A549 treated with CpdA at 1 μM for 4 hours (cell line): ENCODE results near the gene ABCD1. TPM values are rescaled to one million over a fixed set of nuclear protein-coding genes. Genes with fewer than 3 reads are reported as not detected.

ENCODE experiments used
- total RNA-seq: library from RNA; stranded (reverse); fragments of 200-300 nt; extraction: Qiagen RNA extraction; gene quantifications from 5 replicates; pipeline ENCODE4 v1.2.3, GENCODE V29; 2022; ENCODE audit warnings: low read depth

The ABCD1 gene
- total RNA-seq: 2.0 to 4.1 TPM (median 3.8 TPM) in 5 replicates

DNA sequence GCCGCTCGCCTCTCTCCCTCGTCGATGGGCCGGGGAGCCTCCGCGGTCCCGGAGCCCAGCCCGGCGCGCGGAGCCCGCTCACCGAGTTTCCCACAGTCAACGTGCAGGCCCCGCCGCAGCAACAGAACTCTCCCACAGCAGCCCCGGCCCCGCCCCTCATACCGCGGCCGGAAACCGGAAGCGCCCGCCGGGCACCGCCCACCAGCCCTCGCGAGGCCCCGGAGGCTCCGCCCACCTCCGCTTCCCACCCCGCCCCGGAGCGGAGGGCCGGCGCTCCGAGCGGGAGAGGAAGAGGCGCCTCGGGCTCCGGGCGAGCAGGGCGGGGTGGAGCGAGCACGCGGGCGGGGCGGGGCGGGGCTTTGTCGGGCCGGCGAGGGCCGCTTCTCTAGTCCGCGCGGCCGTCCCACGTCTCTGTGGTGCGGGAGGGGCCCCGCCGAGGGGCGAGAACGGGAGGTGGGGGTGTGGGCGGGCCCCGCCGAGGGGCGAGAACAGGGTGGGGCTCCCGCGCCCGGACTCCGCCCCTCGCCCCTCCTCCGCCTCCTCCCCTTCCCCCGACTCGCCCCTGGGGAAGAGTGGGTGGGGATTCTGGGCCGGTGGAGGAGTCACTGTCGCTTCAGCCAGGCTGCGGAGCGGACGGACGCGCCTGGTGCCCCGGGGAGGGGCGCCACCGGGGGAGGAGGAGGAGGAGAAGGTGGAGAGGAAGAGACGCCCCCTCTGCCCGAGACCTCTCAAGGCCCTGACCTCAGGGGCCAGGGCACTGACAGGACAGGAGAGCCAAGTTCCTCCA lies at the start of gene ABCD1, which contains the start of gene BCAP31:
TSS of gene ABCD1 (plus strand) at position 605 of the 787 bp plus-strand sequence. CDS start 411 bp downstream, outside the sequence.
TSS of gene BCAP31 (minus strand) at position 136 of the 787 bp plus-strand sequence. CDS start 1,143 bp downstream, outside the sequence.

DNA sequence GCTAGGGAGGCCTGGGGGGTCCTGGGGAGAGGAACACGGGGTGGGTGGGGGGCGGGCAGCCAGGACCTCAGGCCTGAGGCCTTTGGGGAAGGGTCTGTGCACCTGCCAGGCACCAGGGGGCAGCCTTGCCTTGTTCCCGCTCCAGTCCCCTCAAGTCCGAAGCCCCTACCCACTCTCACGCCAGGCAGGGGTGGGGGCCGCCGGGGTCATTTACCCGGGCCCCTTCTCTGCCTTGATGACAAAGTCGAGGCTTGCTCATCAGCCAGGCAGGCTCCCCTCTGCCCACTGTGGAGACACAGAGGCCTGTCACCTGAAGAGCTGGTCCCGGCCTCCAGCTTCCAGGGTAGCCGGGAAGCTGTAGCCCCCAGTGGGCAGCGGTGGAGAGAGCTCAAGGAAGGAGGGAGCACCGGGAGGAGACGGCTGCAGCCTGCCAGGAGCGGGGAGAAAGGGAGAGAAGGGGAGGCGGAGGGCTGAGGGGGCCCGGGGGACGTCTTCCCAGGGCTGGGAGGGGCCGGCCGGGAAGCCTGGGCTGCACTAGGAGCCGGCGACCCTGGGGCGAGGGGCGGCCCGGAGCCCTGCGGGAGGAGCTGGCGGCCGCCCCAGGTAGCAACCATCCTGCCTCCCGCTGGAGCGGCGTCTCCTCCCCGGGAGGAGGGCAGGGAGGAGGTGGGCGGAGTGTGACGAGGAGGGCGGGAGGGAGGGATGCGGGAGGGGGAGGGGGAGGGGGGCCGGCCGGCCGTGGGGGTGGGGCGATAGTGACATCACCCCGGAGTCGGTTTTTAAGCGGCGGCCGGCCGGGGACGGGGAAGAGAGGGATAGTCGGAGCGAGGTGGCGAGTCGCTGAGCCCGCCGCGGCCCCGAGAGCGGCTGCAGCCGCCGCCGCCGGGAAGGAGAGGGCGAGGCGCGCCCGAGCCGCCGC lies 37.3 kb upstream of the ABCD1 start, which contains the start of gene SLC6A8:
TSS of gene SLC6A8 (plus strand) at position 806 of the 919 bp plus-strand sequence. CDS start 649 bp downstream, outside the sequence.

DNA sequence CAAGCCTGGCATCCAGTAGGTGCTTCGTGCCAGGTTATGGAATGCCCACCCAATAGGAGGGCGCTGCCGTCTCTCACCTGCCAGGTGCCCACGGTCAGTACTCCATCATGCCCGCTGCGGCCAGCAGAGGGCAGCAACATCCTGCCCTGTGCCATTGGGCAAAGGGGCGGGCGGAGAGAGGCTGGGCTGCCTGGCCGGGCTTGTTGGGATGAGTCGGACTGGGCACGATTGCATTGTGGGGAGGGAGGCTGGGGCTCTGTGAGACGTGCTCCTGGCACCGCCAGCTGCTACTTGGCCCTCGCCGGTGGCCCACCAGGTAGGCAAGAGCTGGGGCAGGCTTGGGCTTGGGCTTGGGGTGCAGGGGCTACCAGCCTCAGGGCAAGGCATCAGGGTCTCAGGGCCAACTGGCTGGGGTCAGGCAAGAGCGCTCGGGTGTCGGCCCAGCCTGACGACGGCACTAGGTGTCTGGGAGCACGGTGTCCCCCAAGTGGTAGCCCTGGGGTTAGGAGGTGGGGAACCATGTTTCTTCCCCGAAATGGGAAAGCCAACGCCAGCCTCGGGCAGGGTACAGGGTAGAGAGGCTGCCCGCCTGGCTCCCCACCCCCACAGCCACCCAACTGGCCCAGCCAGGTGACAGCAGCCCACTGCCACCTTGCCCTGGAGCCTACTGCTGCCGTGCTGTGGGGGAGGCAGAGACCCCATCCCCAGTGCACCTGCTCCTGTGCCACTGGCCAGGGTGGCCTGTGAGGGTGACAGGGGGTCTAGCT lies 39.5 kb downstream of the ABCD1 start, which contains the start of gene PLXNB3:
TSS of gene PLXNB3 (plus strand) at position 261 of the 767 bp plus-strand sequence. CDS start 1,287 bp downstream, outside the sequence.

DNA sequence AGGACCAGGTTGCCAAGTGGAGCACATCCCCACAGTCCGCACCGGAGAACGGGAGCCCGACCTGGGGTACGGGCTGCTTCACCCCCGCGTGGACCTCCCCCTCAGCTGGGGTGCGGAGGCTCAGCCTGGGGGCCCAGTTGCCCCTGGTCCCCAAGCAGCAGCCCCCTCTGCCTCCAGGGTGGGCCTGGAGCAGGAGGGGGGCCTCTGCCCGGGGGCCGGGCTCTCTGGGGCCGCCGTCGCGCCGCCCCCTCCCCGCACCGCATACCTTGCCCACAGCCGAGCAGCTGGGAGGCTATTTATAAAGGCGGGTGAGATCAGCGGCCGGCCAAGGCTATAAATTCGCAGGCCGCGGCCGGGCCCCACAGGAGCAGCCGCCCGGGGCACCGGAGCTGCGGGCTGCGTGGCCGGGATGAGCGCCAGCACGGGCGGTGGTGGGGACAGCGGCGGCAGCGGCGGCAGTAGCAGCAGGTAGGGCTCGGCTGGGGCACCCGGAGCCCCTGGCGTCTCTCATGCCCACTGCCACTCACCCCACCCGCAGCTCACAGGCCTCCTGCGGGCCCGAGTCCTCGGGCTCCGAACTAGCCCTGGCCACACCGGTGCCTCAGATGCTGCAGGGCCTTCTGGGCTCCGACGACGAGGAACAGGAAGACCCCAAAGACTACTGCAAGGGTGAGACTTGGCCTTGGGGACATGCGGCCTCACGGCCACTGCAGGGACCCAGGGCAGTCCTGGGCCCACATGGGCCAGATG lies 56.2 kb downstream of the ABCD1 start, which contains the start of gene SRPK3:
TSS of gene SRPK3 (plus strand) at position 364 of the 750 bp plus-strand sequence. CDS start at position 410, 46 bp downstream.

Other genes starting within 250 kb of the ABCD1 start
- gene BGN, start 229.9 kb upstream of the ABCD1 start, total RNA-seq: 0.06 to 0.10 TPM in 2 of 5 replicates, not detected in the others
- gene ATP2B3, start 207.2 kb upstream of the ABCD1 start, total RNA-seq: 0.06 to 0.15 TPM (median 0.07 TPM) in 5 replicates
- 32.8 to 57.7 TPM (median 51.4 TPM) in 5 replicates for gene CCNQ, start 125.7 kb upstream of the ABCD1 start, total RNA-seq
- gene DUSP9, start 77.7 kb upstream of the ABCD1 start, total RNA-seq: 0.83 to 1.7 TPM (median 1.2 TPM) in 5 replicates
- gene PNCK, start 51.0 kb upstream of the ABCD1 start, total RNA-seq: 0.22 to 0.86 TPM (median 0.52 TPM) in 4 of 5 replicates, not detected in the other
- gene SLC6A8, start 36.9 kb upstream of the ABCD1 start, total RNA-seq: 10.2 to 13.2 TPM (median 11.1 TPM) in 5 replicates
- 359 to 414 TPM (median 373 TPM) in 5 replicates for gene BCAP31, start 469 bp upstream of the ABCD1 start, total RNA-seq
- gene PLXNB3, start 39.4 kb downstream of the ABCD1 start, total RNA-seq: 3.0 to 4.1 TPM (median 3.7 TPM) in 5 replicates
- 0.07 to 0.10 TPM in 2 of 5 replicates, not detected in the others for gene SRPK3, start 56.2 kb downstream of the ABCD1 start, total RNA-seq
- 57.5 to 63.5 TPM (median 61.5 TPM) in 5 replicates for gene IDH3G, start 69.5 kb downstream of the ABCD1 start, total RNA-seq
- 364 to 443 TPM (median 420 TPM) in 5 replicates for gene SSR4, start 69.8 kb downstream of the ABCD1 start, total RNA-seq
- gene PDZD4, start 105.7 kb downstream of the ABCD1 start, total RNA-seq: 2.7 to 3.5 TPM (median 3.0 TPM) in 5 replicates
- 19.6 to 26.8 TPM (median 21.1 TPM) in 5 replicates for gene L1CAM, start 161.3 kb downstream of the ABCD1 start, total RNA-seq
- 0.07 to 0.12 TPM in 2 of 5 replicates, not detected in the others for gene AVPR2, start 179.8 kb downstream of the ABCD1 start, total RNA-seq
- 0.75 to 2.2 TPM (median 1.6 TPM) in 5 replicates for gene ARHGAP4, start 201.4 kb downstream of the ABCD1 start, total RNA-seq
- 208 to 230 TPM (median 214 TPM) in 5 replicates for gene NAA10, start 210.2 kb downstream of the ABCD1 start, total RNA-seq
- 0.11 to 0.24 TPM (median 0.14 TPM) in 5 replicates for gene RENBP, start 219.8 kb downstream of the ABCD1 start, total RNA-seq
- 36.3 to 45.1 TPM (median 40.5 TPM) in 5 replicates for gene HCFC1, start 247.0 kb downstream of the ABCD1 start, total RNA-seq
- 3.4 to 8.9 TPM (median 5.1 TPM) in 5 replicates for gene TMEM187, start 247.9 kb downstream of the ABCD1 start, total RNA-seq